ENCODE data around the gene TPRN.
A peak's percentile ranks its signal among the peaks of the same experiment; 100 is the strongest.

TPRN gene

GRCh38 chr9:137159105-137160053 is 41.2 kb downstream of the TPRN start:
- DNase-seq, result no peak

GRCh38 chr9:137158625-137159024 is 41.9 kb downstream of the TPRN start:
- no peak for DNase-seq

GRCh38 chr9:137157618-137158415 is 42.7 kb downstream of the TPRN start:
- no peak for DNase-seq

- DNase-seq, result peak; percentile 72 to 78
Measured at GRCh38 chr9:137156567-137157375, 43.8 kb downstream of the TPRN start.

GRCh38 chr9:137152844-137153405 is 47.6 kb downstream of the TPRN start:
- DNase-seq, result no peak

GRCh38 chr9:137150617-137151457 is 49.7 kb downstream of the TPRN start:
- peak; percentile 86 to 87 for DNase-seq

GRCh38 chr9:137149942-137150616 is 50.5 kb downstream of the TPRN start:
- DNase-seq, result no peak

- no peak for DNase-seq
Measured at GRCh38 chr9:137149363-137149762, 51.2 kb downstream of the TPRN start.

GRCh38 chr9:137148661-137149060 is 51.9 kb downstream of the TPRN start:
- no peak for DNase-seq

- DNase-seq, result no peak
Measured at GRCh38 chr9:137148242-137148641, 52.3 kb downstream of the TPRN start.

GRCh38 chr9:137147793-137148160 is 52.8 kb downstream of the TPRN start:
- no peak for DNase-seq

GRCh38 chr9:137147091-137147792 is 53.3 kb downstream of the TPRN start:
- DNase-seq, result no peak

GRCh38 chr9:137146527-137146918 is 54.0 kb downstream of the TPRN start:
- no peak for DNase-seq

GRCh38 chr9:137145731-137146526 is 54.6 kb downstream of the TPRN start:
- DNase-seq, result no peak

GRCh38 chr9:137143459-137143858 is 57.1 kb downstream of the TPRN start:
- DNase-seq, result no peak

GRCh38 chr9:137141976-137142936 is 58.3 kb downstream of the TPRN start:
- DNase-seq, result no peak
